Activated naive CD4-positive, alpha-beta T cell treated with anti-CD3 and anti-CD28 coated beads, Interleukin-2, amount 50 U/mL, for 72 hours (primary cell): ENCODE measurements around the gene STIL. TPM values are rescaled to one million over a fixed set of nuclear protein-coding genes. Genes with fewer than 3 reads are reported as not detected.

ENCODE experiments used
- ATAC-seq, 2 donors: fragments of 150-1000 bp; cut with Tn5 transposase; 2 replicates each; pipeline ENCODE4 v1.10.0; 2021; ENCODE audit warnings: mild to moderate bottlenecking in 2 of 2, moderate library complexity in 2 of 2
- DNase-seq, 2 donors: peaks; one replicate each; pipeline ENCODE4 v3.0.0; 2021 to 2022; ENCODE audit warnings: low spot score in 2 of 2
- H3K27ac Mint-ChIP-seq, 2 donors: one replicate each; pipeline ENCODE4 v1.8.0; 2022; ENCODE audit warnings: mild to moderate bottlenecking in 2 of 2, mixed read lengths in 2 of 2
- H3K36me3 Mint-ChIP-seq, 2 donors: one replicate each; pipeline ENCODE4 v1.8.0; 2022; ENCODE audit warnings: mixed read lengths in 2 of 2
- H3K9me3 Mint-ChIP-seq, 2 donors: one replicate each; pipeline ENCODE4 v1.8.0; 2022; ENCODE audit warnings: mixed read lengths in 2 of 2
- total RNA-seq, 2 donors: library from RNA; stranded (reverse); gene quantifications; one replicate each; pipeline ENCODE4 v1.2.3, GENCODE V29; 2022

STIL gene
- total RNA-seq, 2 donors from 2014 or later = 34.7 to 69.9 TPM

GRCh38 chr1:47229886-47230691 is 83.9 kb downstream of the STIL start:
- Mint-ChIP-seq H3K27ac (peak overlapping the region in 1 of 2 donors; percentile 26), H3K9me3 (no peaks in the 10 kb centered on the region), H3K36me3 (peaks cover 6 to 10% of the 10 kb centered on the region in 2 donors)
- ATAC-seq (no peak), DNase-seq (no peak)

- ATAC-seq (no peak), DNase-seq (peak in 1 of 2 donors; percentile 23)
- Mint-ChIP-seq H3K36me3 (peaks cover 6 to 10% of the 10 kb centered on the region in 2 donors), H3K27ac (no peak overlapping the region), H3K9me3 (no peaks in the 10 kb centered on the region)
Observed at GRCh38 chr1:47229031-47229885, 84.7 kb downstream of the STIL start.

GRCh38 chr1:47228644-47229030 is 85.3 kb downstream of the STIL start:
- Mint-ChIP-seq H3K9me3 (no peaks in the 10 kb centered on the region), H3K27ac (no peak overlapping the region), H3K36me3 (peaks cover 6 to 10% of the 10 kb centered on the region in 2 donors)
- DNase-seq = no peak
- no peak for ATAC-seq

GRCh38 chr1:47227341-47228232 is 86.4 kb downstream of the STIL start:
- ATAC-seq = no peak
- H3K27ac Mint-ChIP-seq = no peak overlapping the region
- H3K9me3 Mint-ChIP-seq = no peaks in the 10 kb centered on the region
- DNase-seq = no peak
- H3K36me3 Mint-ChIP-seq = peaks cover 6 to 10% of the 10 kb centered on the region in 2 donors

GRCh38 chr1:47226839-47227215 is 87.1 kb downstream of the STIL start:
- ATAC-seq (no peak), DNase-seq (no peak)
- Mint-ChIP-seq H3K9me3 (no peaks in the 10 kb centered on the region), H3K36me3 (peaks cover 5 to 10% of the 10 kb centered on the region in 2 donors), H3K27ac (no peak overlapping the region)

- peaks cover 0 to 5% of the 10 kb centered on the region in 2 donors for H3K36me3 Mint-ChIP-seq
- no peak for DNase-seq
- H3K9me3 Mint-ChIP-seq = no peaks in the 10 kb centered on the region
- H3K27ac Mint-ChIP-seq = no peak overlapping the region
- ATAC-seq = no peak
Observed at GRCh38 chr1:47226121-47226838, 87.7 kb downstream of the STIL start.

GRCh38 chr1:47225430-47226100 is 88.4 kb downstream of the STIL start:
- Mint-ChIP-seq H3K27ac (no peak overlapping the region), H3K36me3 (peaks cover 0 to 4% of the 10 kb centered on the region in 2 donors), H3K9me3 (no peaks in the 10 kb centered on the region)
- DNase-seq = no peak
- ATAC-seq = peak in 1 of 2 donors; percentile 33

GRCh38 chr1:47224676-47225399 is 89.1 kb downstream of the STIL start:
- Mint-ChIP-seq H3K27ac (no peak overlapping the region), H3K36me3 (peaks cover 0 to 4% of the 10 kb centered on the region in 2 donors), H3K9me3 (no peaks in the 10 kb centered on the region)
- DNase-seq (no peak), ATAC-seq (peak in 1 of 2 donors; percentile 26)

GRCh38 chr1:47223921-47224675 is 89.8 kb downstream of the STIL start:
- no peak overlapping the region for H3K27ac Mint-ChIP-seq

GRCh38 chr1:47223174-47223920 is 90.6 kb downstream of the STIL start:
- DNase-seq (no peak), ATAC-seq (no peak)
- no peaks in the 10 kb centered on the region for H3K36me3 Mint-ChIP-seq
- H3K27ac Mint-ChIP-seq = no peak overlapping the region
- H3K9me3 Mint-ChIP-seq = no peaks in the 10 kb centered on the region

More at GRCh38 chr1:47223921-47224675, 89.8 kb downstream of the STIL start:
- Mint-ChIP-seq H3K36me3 (no peaks in the 10 kb centered on the region), H3K9me3 (no peaks in the 10 kb centered on the region)
- no peak for ATAC-seq
- no peak for DNase-seq

- no peaks in the 10 kb centered on the region for H3K36me3 Mint-ChIP-seq
- no peak for DNase-seq
Observed at GRCh38 chr1:47222476-47222875, 91.5 kb downstream of the STIL start.

GRCh38 chr1:47219590-47220220 is 94.2 kb downstream of the STIL start:
- Mint-ChIP-seq H3K36me3 (no peaks in the 10 kb centered on the region), H3K27ac (no peak overlapping the region), H3K9me3 (no peaks in the 10 kb centered on the region)
- no peak for DNase-seq
- no peak for ATAC-seq

More at GRCh38 chr1:47222476-47222875, 91.5 kb downstream of the STIL start:
- no peak overlapping the region for H3K27ac Mint-ChIP-seq
- H3K9me3 Mint-ChIP-seq = no peaks in the 10 kb centered on the region
- ATAC-seq = no peak

GRCh38 chr1:47219001-47219400 is 94.9 kb downstream of the STIL start:
- Mint-ChIP-seq H3K27ac (no peak overlapping the region), H3K36me3 (no peaks in the 10 kb centered on the region), H3K9me3 (no peaks in the 10 kb centered on the region)
- no peak for DNase-seq
- no peak for ATAC-seq
